GM12892 (cell line): ENCODE data around the gene TECPR1.
A peak's percentile ranks its signal among the peaks of the same experiment; 100 is the strongest.

Experiments used
- DNase-seq: peaks from one replicate; pipeline ENCODE4 v3.0.0; 2011; ENCODE audit not compliant: insufficient read length
- FAIRE-seq: peaks from 2 replicates; lab custom pipeline; 2011; peaks lifted over from hg19 to GRCh38; lab: Jason Lieb, UNC
- POLR2A ChIP-seq: IDR thresholded peaks from 2 replicates; pipeline ENCODE4 v1.6.1; 2011; ENCODE audit warnings: low read depth, low read length, control low read depth
- POLR2AphosphoS5 ChIP-seq: IDR thresholded peaks from 2 replicates; pipeline ENCODE4 v1.6.1; 2011; ENCODE audit warnings: low read depth, low read length, control low read depth
- TAF1 ChIP-seq: IDR thresholded peaks from 2 replicates; pipeline ENCODE4 v1.6.1; 2011; ENCODE audit warnings: low read depth, mild to moderate bottlenecking, control low read depth, low read length, borderline replicate concordance

TECPR1 gene

DNA sequence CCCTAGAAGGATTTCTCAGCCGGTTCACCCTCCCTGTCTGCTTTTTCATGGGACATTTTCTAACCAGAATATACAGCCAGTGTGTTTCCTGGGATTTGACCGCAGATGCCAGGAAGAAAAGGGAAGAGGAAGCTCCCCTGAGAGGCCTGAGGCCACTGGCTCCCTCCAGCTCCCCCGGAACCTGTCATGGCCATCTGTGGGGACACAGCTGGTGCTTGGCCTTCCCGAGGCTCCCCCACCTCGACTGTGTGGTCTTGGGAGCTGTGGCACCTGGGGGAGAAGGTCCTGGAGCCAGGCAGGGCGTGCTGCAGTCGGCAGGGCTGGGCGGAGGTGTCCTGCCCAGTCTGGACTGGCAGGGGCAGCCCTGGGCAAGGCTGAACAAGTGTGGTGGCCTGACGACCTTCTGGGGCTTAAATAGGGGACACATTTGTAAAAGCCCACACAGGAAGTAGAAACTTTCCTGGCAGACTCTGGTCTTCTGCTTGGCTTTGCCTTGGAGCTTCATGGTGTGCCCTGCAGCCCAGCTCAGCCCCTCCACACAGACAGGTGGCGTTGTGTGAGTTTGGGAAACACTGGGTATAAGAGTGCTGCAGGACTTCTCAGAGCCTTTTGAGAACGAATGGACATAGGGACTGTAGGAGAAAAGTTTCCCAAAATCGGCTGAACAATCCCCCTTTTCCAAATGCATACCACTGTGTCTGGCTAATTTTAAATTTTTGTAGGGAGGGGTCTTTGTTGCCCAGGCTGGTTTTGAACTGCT, 36.2 kb upstream of the TECPR1 start:
- DNase-seq (no peak), FAIRE-seq (no peak)
- no peak for TF ChIP-seq POLR2AphosphoS5
- TF ChIP-seq POLR2A: no peak
- TF ChIP-seq TAF1: no peak

DNA sequence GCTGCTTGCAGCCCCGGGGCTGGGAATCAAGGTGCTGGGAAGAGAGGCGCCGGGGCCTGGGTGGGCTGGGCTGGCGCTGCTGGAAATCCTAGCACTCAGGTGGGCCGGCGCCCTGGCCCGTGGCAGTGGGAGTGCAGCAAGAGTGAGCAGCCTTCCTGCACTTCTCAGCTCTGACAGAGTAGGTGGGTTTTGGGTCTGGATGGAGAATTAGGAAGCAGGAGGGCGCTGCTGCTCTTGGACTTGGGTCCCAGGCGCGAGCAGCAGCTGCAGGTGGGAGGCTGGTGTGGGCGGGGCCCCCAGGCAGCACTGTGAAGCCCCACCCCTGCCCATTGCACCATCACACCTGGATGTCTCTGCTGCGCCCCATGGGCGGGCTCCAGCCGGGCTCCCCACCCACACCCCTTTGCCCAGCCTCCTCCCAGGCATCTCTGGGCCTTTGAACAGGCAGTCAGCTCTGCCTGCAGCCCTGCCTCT, 35.5 kb upstream of the TECPR1 start:
- TF ChIP-seq POLR2A (no peak), TAF1 (no peak), POLR2AphosphoS5 (no peak; the same call in 1 of the 2 replicates)
- no peak for FAIRE-seq
- no peak for DNase-seq

DNA sequence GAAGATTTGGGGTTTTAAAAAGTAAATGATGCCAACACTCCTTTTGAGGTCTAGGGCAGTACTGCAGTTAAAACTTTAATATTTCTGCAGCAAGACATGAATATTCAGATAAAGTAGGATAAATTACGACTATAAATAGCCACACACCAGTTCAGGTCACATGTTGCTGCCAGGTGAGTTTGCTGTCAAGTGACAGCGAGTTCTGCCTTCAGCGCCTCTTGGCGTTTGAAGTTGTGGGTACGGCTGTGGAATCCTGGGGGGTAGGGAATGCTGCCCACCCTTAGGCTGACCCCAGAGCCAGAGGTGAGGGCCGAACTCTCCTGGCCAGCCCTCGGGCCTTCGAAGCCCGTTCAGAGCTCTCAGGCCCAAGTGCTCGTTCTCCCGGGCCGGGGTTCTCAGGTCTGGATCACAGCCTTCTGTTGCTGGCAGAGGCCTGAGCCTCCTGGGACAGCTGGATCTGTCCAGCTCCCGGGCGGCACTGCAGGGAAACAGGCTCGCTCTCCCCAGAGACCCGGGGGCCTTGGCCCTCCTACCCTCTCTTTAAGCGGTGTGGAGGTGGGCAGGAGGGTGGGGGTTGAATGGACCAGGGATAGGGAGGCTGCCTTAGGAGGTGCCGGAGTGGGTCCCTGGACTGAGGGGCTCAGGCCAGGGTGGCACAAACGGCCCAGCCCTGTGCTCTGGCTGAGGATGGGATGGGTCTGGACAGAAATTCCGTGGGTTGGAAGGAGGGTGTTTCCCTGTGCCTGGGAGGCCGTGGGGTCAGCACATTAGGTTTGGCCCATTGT, 34.9 kb upstream of the TECPR1 start:
- DNase-seq: no peak
- TF ChIP-seq POLR2AphosphoS5 (no peak), POLR2A (no peak), TAF1 (no peak)
- no peak for FAIRE-seq

DNA sequence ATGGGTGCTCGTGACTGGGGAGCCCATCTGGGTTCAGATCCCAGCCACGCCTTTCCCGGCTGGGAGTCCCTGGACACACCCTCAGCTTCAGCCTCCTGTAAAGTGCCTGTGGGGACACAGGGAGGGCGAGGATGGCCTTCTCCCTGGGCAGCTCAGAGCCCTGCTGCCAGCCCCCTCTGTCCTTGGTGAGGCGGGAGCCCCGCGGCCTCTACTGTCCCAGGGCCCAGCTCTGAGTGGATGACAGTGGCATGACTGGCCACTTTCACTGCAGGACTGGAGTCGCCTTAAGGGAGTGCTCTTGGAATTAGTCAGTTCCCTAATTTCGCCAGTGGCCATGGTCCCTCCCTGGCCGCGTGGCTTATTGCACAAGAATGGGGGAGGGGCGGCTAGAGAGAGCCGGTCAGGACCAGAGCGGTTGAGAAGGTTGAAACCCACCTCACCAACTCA, 34.1 kb upstream of the TECPR1 start:
- TF ChIP-seq TAF1: no peak
- TF ChIP-seq POLR2A: no peak
- no peak for TF ChIP-seq POLR2AphosphoS5
- FAIRE-seq (no peak), DNase-seq (no peak)

DNA sequence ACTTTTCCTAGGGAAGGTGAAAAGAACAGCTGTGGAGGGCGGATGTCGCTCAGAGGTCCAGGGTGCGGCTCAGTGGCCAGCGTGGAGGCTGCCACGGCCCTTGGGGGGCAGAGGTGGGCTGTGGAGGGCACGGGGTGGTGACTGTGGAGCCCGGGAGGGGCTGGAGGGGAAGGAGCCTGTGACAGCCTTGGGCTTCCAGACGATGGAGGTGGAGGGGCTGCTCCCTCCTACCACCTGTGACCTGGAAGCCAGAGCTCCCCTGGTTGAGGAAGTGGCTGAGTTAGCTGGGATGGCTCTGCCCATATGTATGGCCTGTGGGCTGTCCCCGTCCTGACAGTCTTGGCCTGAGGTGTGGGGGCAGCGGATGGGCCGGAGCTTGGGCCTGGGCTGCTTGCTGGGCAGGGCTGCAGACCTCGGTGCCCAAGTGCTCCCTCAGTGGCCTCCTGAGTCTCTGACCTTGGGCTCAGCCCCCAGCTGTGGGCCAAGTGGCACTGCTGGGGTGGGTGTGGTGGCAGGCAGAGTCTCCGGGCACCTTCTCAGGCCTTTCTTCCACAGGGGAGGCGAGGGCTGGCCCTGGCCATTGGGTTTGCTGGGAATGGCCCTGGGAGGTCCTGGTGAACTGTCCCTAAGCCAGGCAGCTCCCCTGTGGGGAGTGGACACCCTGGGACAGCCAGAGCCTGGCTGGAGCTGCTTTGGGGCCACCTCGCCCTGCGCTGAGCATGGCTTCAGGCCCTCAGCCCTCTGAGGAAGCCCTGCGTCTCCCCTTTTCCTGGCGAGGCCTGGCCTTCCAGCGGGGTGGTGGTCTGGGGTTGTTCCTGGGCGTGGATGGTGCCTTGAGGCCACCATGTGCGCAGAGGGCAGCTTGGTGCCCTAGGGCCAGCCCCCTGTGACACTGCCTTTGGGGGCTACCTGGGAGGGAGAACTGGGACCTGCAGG, 33.4 kb upstream of the TECPR1 start:
- TF ChIP-seq TAF1: no peak
- TF ChIP-seq POLR2A: no peak
- no peak; the same call in 1 of the 2 replicates for TF ChIP-seq POLR2AphosphoS5
- FAIRE-seq (no peak), DNase-seq (no peak)

DNA sequence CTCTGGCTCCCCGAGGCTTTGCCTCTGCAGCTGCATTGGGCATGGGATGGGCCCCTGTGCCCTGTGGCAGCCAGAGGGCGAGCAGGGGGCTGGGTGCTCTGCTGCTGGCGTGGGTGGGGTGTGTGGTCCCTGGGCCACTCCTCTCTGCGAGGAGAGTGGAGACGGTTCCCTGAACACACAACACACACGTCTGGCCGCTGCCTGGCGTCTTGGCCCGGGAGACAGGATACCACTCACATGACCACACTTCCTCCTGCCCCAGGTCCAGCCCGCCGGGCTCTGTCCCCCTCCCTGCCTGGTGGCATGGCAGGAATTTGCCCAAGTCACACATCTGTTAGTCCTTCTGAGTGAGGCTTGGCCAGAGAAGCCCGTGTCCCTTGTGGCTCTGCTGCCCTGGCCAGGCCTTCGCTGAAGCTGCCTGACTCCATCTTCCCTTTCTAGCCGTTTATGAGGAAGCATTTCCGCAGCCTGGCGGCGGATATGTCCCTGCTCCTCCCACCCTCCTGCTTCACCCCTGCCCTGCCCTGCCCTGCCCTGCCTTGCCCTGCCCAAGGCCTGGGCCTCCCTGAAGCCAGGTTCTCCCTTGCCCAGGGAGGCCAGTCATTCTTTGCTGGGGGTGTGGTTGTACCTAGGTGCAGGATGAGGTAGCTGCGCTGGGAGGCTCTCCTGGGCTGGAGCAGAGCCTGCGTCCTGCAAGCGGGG, 32.5 kb upstream of the TECPR1 start:
- DNase-seq (no peak), FAIRE-seq (no peak)
- TF ChIP-seq POLR2AphosphoS5 (no peak), POLR2A (no peak)

DNA sequence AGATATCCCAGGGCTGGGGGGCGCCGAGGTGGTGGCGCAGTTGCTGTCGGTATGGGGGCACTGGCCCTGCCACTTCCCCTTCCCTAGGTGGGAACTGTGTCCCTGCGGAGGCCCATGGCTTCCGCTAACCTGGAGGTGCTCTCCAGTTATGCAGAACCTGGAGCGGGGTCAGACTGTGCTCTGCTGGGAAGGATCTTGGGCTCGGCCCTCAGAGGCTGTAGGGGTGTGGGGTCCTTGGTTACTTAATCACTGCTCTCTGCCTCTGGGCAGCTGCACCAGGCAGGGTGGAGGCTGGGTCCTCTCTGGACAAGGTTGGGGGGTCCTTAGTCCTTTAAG, 31.8 kb upstream of the TECPR1 start:
- DNase-seq: no peak
- TF ChIP-seq TAF1 (no peak), POLR2A (no peak), POLR2AphosphoS5 (no peak)
- no peak for FAIRE-seq

DNA sequence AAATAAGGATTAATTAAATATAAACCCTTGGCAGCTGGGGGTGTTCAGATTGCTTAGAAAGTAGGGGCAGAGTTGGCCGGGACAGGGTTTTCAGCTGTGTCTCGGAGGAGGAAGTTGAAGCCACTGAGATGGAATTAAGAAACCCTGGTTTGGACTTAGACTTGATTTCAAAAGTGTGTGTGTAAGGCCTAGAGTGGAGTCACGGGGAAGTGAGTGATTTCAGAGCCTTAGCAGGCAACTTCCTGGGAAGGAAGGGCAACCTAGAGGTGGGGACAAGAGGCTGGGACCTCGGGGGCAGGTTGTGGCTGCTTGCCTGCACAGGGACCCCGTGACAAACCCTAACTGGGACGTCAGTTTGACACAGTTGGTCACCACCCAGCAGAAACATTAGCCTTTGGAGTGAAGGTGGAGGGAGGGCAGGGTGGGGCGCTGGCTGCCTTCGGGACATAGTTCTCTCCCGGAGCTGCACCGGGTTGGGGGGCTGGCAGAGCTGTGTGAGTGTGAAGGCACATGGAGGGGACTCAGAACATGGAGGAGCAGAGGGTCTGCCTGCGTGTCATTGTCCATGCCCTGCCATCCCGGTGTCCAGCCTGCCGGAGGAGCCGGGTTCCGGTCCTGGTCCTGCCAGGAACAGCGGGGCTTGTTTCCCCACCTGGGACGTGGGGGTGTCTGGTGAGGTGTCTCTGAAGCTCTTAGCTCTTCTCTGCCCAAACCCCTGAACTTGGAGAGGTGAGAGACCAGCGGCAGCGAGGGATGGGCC, 31.3 kb upstream of the TECPR1 start:
- TF ChIP-seq TAF1 (no peak), POLR2A (no peak), POLR2AphosphoS5 (no peak)
- FAIRE-seq (no peak), DNase-seq (no peak)

DNA sequence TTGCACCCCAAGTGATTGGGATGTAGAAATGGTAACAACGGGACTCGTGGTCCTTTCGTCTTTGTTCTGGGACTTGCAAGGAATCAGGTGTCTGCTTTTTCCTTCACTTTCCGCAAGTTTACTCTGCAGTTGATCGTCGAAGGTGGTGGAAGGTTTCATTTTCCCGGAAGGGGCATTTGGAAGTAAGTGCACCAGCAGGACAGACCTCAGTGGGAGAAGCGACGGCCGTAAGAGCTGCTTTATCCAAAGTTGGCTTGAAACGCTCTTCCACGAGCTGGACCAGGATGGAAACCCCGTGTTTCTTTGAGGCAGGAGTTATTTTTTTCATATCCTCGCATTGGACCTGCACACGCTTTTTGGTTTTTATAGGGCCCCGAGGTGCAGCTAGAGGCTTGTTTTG, 30.7 kb upstream of the TECPR1 start:
- DNase-seq (no peak), FAIRE-seq (peak; percentile 60)
- no peak for TF ChIP-seq TAF1
- no peak for TF ChIP-seq POLR2AphosphoS5
- TF ChIP-seq POLR2A: no peak

DNA sequence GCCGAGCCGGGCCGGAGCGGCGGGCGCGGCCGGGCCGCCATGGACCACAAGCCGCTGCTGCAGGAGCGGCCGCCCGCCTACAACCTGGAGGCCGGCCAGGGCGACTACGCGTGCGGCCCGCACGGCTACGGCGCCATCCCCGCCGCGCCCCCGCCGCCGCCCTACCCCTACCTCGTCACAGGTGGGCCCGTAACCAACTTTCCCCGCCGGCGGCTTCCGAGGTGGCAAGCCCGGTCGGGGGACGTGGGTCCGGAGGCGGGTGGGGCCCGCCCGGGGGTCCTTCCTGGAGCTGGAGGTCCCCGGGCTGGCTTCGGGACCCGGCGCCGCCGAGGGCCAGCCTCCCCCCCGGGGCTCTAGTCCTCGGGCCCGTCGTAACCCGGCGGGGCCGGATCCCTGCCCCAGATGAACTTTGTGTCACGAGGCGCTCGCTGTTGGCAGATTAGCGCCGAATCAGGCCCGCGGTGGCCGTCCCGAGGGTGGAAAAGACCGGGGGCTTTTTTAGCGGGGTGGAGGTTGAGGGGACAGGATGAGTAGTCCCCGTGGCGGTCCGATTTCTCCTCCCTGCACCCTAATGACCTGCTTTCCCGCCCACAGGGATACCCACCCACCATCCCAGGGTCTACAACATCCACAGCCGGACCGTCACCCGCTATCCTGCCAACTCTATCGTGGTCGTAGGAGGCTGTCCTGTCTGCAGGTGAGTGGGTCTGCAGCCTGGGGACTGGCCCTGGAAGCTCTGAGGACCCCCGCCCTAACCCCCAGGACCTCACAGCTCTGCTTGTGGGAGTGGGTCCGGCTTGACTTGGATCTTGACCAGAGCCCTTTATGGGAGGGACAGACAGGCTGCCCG, 29.9 kb upstream of the TECPR1 start:
- FAIRE-seq: no peak
- TF ChIP-seq POLR2A (no peak; the same call in 1 of the 2 replicates), POLR2AphosphoS5 (no peak), TAF1 (no peak)
- DNase-seq: no peak
